Stimulated activated CD8-positive, alpha-beta memory T cell treated with anti-CD3 and anti-CD28 coated beads, Interleukin-7, amount 100 ng/mL, for 24 hours (primary cell): ENCODE data around the gene SLC8A1.

Source experiments
- DNase-seq: peaks from one replicate; pipeline ENCODE4 v3.0.0-alpha.2; 2020; ENCODE audit warnings: low read depth

Gene SLC8A1

GRCh38 chr2:40273734-40274182 is 178.1 kb downstream of the SLC8A1 start:
- no peak for DNase-seq

DNA sequence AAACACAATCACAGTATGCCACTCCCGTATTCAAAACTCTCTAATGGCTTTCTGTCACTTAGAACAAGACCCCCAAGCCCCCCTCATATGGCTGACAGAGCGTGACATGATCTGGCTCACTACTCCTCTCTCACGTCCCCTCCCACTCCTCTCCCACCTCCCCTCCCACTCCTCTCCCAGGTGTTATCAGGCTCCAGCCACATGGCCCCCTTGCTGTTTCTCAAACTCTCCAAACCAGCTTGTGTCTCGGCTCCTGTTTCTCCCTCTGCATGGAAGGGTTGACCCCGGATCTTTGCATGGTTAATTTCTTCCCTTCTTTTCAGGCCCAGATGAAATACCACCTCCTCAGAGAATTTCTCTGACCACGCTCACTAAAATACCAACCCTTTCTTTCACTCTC is 180.8 kb downstream of the SLC8A1 start:
- no peak for DNase-seq

DNA sequence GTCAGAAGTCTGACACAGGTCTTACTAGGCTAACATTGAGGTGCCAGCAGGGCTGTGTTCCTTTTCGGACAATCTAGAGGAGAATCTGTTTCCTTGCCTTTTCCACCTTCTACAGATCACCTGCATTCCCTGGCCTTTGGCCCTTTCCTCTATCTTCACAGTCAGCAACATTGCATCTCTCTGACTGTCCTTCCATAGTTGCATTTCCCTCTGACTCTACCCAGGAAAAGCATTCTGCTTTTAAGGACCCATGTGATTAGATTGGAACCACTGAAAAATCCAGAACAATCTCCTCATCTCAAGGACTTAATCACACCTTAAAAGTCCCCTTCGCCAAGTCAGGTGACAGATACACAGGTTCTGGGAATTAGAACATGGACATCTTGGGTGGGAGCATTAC is 181.5 kb downstream of the SLC8A1 start:
- no peak for DNase-seq

DNA sequence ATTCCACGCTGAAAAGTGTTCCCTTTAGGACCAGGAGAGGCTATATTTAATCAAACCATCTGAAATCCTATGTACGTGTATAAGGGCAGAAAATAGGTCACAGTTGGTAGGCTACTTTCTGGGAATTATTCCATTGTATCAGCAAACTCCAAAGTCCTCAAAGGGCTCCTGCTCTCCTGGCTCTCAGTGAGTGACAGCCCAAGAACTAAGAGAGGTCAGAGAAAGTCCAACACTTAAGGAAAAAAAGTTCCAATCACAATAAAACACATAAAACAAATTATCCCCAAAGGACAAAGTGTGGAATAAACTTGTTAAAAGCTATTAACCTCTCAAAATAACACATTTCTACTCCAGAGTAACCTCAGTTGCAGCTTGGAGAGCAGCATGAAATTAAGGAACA is 183.3 kb downstream of the SLC8A1 start:
- no peak for DNase-seq

DNA sequence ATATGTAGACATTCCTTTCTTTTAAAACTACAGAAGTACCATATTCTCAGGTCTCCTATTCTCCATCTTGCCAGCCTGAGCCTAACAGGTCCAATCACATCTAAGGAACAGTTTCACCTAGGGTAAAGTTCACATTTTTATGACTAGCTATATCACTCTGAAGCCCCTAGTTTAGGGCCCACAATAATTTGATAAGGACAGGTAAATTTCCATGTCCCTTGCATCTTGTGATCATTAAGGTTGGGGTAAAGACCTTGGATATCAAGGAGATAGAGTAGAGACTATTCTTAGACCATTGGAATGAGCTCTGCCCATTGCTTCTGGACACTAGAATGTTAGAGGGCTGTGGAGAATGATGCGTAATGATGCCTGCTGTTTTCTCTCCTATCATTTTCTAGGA is 185.7 kb downstream of the SLC8A1 start:
- DNase-seq, result no peak

GRCh38 chr2:40265602-40266001 is 186.3 kb downstream of the SLC8A1 start:
- no peak for DNase-seq

DNA sequence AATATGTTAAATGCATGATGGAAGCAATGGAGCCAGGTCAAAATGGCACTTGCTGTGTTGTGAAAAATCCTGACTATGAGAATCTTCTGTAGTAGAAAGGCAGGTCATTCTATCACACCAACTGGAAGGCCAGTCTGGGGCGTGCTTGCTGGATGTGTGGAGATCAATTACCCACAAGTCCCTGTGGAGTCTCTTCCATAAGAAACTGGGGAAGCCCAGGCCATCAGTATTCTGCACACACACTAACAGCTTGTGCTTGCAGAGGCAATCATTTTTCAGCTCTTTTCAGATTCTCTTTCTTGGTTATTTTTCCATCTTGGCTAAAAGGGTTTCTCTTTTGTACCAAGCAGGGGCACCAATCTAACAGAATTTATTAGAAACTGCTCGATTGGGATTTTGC is 190.8 kb downstream of the SLC8A1 start:
- no peak for DNase-seq

DNA sequence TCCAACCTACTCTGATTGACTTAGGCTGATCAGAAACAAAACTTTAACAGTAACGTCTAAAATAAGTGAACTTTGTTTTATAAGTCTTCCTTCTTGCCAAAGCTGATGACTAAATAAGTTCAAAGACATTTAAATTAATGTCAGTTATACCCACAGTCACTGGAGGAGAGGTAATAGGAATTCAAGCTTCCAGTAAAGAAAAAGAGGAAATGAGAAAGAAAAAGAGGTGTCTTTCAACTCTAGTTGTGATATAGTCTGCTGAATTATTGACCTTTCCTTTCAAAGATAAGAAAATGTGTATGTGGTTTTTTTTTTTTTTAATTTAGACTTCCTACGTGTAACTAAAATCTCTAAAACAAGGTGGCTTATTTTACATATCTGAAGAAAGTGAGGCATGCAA is 191.5 kb downstream of the SLC8A1 start:
- no peak for DNase-seq

- no peak for DNase-seq
Measured at GRCh38 chr2:40259900-40260299, 192.0 kb downstream of the SLC8A1 start.

DNA sequence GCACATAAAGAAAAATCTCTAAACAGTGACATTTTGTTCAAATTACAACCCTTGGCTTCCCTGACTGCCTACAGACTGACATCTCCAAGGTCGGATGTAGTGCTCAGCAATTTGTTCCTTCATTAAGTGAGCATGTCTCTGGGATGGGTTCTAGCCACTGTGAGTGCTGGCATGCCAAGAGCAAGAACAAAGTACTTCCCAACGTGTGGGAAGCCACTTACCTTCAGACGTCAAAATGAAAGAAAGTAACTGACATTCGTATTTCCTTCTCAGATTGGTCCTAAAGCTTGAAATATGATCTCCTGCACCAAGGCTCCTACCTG is 193.8 kb downstream of the SLC8A1 start:
- no peak for DNase-seq

DNA sequence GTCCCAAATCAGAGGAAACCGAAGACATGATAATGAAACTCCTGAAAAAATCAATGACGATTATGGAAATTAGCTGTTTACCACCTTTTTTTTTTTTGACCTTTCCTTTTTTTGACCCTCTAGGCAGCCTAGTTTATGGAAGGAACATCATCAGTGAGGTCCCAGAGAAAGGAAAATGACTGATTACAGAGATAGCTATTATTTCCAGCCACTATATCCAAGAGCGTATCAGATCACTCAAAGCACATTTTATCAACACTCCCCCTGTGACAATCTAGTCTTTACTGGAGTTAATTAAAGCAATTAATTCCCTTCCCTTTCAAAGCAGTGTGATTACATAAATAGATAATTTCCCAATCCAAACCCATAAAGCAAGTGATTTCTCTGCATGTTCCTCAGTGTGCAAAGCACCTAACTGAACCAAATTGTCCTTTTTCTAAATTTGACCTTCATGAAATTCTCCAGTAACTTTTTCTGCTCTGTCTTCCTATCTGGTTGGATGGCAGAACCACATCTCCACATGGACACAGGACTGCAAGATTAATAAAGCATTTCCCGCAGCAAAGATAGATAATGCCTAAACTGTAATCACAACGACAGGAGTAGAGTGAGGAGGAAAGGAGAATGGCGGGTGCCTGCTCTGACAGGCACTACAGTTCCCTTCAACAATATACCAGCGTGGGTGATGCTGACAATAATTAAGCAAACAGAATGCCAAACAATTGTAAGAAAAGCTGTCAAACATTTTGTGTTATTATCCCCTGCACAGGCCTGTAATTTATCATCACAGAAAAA is 194.4 kb downstream of the SLC8A1 start:
- DNase-seq, result no peak

DNA sequence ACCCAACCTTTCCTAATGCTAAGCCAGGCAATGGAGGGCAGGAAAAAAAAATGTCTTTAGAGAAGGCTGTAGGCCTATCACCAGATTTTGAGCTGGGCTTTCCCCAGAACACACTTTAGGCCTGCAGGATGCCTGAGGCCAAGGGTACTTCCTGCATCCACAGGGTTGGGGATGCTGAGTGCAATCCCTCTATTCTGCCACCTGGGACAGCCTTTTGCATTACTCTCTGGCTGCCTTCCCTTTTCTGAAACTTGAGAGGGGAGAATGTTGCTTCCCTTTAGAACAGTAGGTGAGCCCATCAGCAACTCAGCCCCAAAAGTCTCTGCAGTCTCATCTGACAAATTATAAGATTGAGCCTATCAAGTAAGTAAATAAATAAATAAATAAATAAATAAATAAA is 195.2 kb downstream of the SLC8A1 start:
- DNase-seq, result no peak

DNA sequence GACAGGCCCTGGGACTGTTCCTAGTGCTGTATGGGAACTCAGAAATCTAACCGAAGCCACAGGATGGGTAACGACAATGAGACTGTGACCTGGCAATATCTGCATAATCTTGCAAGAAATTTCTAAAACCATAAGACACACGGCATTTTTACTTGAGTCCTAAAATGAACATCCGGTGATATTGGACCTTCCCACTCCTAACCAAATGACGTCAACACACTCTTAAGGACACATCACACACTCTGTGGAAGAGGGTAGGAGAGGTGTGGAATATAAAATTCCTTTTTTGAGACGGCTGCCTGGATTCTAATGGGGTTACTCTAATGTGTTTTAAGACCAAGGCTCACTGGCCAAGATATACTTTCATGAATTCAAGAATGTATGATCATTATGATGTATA is 195.9 kb downstream of the SLC8A1 start:
- DNase-seq, result no peak

GRCh38 chr2:40255103-40255502 is 196.8 kb downstream of the SLC8A1 start:
- DNase-seq, result no peak

- no peak for DNase-seq
Measured at GRCh38 chr2:40254611-40255010, 197.3 kb downstream of the SLC8A1 start.

DNA sequence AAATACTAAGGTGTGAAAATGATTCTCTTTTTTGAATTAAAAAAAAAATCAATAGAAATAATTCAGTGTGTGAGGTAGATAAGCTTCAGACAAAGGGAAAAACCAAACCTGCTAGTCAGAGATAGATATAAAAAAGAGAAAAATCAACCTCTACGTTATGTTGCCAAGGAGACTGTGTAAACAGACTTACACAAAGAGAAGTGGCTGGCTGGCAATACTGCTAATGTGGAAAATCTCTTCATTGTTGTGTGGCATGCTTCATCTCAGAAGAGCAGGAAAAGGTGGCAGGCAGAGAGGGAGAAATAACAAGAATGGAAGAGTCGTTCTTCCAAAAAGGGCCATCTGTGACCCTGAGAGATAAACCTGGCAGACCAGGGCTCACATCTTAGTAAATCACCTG is 200.8 kb downstream of the SLC8A1 start:
- no peak for DNase-seq

DNA sequence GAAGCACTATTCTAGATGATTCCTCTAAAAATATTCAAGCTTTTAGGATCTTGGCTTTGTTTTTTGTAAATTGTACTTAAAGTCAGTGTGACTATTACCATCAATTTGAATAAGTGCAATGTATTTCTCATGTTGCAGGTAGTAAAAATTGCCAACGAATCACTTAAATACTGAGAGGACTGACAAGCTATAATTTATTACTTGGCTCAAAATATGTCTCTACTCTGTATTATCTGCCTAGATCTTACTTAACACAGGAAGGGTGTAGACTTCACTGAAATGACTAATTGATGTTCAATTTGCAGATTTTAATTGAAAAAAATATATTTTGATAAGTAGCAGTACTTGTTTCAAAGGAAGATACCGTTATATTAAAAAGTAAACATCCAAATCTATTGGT is 202.3 kb downstream of the SLC8A1 start:
- no peak for DNase-seq

DNA sequence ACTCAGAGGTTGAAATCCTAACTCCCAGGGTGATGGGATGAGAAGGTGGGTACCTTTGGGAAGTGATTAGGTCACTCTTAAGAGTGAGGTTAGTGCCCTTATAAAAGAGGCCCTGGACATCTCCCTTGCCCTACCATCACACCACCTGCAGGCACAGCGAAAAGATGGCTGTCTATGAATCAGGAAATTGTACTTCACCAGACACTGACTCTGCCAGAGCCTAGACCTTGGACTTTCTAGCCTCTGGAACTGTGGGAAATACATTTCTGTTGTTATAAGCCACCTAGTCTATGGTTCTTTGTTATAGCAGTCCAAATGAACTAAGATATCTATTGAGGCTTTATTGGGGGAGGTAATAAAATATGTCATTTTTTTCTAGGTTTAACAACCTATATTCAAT is 203.6 kb downstream of the SLC8A1 start:
- no peak for DNase-seq

GRCh38 chr2:40244675-40245074 is 207.2 kb downstream of the SLC8A1 start:
- DNase-seq, result no peak

DNA sequence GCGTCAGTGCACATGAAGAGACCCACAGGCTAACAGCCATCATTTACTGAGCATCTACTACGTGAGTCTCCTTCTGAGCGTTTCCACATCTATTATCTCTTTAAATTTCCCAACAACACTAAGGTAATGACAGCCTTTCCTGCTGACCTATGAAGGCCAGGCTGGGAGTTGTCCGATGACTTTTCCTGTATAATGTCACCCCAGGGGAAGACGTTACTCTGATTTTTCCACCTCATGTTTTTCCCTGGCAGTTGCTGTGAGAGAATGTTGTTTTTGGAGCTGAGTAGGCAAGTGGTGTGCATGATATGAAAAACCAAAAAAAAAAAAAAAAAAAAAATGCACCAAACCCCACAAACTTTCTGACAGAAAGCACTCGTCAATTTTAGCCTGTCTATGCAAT is 207.6 kb downstream of the SLC8A1 start:
- DNase-seq, result no peak

GRCh38 chr2:40243581-40244187 is 208.2 kb downstream of the SLC8A1 start:
- no peak for DNase-seq

DNA sequence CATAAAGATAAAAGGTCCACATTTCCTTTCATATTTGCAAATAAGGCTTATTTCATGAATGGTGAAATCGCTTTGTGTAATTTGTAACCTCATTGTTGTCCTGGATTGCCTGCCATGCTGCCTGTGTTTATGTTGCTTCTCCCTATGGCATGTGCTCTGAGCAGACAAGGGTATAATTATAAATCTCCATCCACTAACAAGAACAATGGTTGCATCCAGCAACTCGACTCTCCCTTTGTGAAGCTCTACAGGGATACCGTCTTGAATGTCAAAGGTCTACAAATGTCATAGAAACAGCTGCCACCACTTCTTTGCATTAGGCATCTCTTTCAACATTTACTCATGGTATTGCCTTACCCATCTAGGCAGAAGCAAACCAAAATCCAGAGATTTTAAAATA is 209.6 kb downstream of the SLC8A1 start:
- no peak for DNase-seq

- no peak for DNase-seq
Measured at GRCh38 chr2:40240070-40240469, 211.8 kb downstream of the SLC8A1 start.
